Measurements from ENCODE around the gene STIM1. TPM values are rescaled to one million over a fixed set of nuclear protein-coding genes. Genes with fewer than 3 reads are reported as not detected.

Gene STIM1
- total RNA-seq, 1 experiment from 2014 or later: 15.2 TPM

- Histone ChIP-seq H3K79me2 (ENCODE audit: insufficient read depth, low read length) (no peaks in the 10 kb centered on the region), H3K56ac (ENCODE audit: insufficient read length, low read depth, low read length) (no peak overlapping the region), H3K27me3 (ENCODE audit: insufficient read depth, low read length) (no peaks in the 10 kb centered on the region), H2AK5ac (ENCODE audit: insufficient read length, low read length) (no peak overlapping the region), H2BK15ac (ENCODE audit: low read depth, low read length) (no peak overlapping the region), H3K18ac (ENCODE audit: insufficient read length, low read depth, low read length) (no peak overlapping the region), H3K23me2 (ENCODE audit: insufficient read length, low read depth, low read length, poor library complexity, severe bottlenecking) (no peaks in the 10 kb centered on the region), H3K79me1 (ENCODE audit: insufficient read depth, low read depth, low read length, poor library complexity, severe bottlenecking) (no peaks in the 10 kb centered on the region), H3K4me1 (ENCODE audit: insufficient read depth, low read length) (peaks cover 23% of the 10 kb centered on the region), H2AFZ (ENCODE audit: low read length) (no peak overlapping the region), H3K23ac (ENCODE audit: insufficient read length, low read depth, low read length) (no peak overlapping the region), H4K8ac (replicated peaks; ENCODE audit: insufficient read length, low read depth, low read length) (no peak overlapping the region), H2BK120ac (ENCODE audit: low read depth, low read length, poor library complexity, severe bottlenecking) (no peak overlapping the region), H3K27ac (ENCODE audit: insufficient read length, low read depth, low read length) (no peak overlapping the region), H3K9ac (ENCODE audit: extremely low read depth, insufficient read length, low read length) (no peak overlapping the region), H3K14ac (ENCODE audit: insufficient read depth, low read length) (no peak overlapping the region), H3K9me3 (ENCODE audit: control insufficient read depth, low read depth, low read length) (no peaks in the 10 kb centered on the region), H2BK20ac (ENCODE audit: low read depth, low read length, poor library complexity, severe bottlenecking) (no peak overlapping the region), H3K4me2 (ENCODE audit: insufficient read depth, insufficient read length, low read length) (no peak overlapping the region), H2BK12ac (ENCODE audit: insufficient read length, low read depth, low read length) (no peak overlapping the region), H4K20me1 (ENCODE audit: control insufficient read depth, insufficient read depth, insufficient read length) (peaks cover 6% of the 10 kb centered on the region), H4K91ac (ENCODE audit: insufficient read length, low read depth, low read length) (no peak overlapping the region), H3K4ac (ENCODE audit: low read depth, low read length) (no peak overlapping the region), H4K5ac (ENCODE audit: insufficient read length, low read depth, low read length) (no peak overlapping the region), H2BK5ac (ENCODE audit: insufficient read length, low read length) (no peak overlapping the region), H3T11ph (ENCODE audit: low read length) (no peak overlapping the region)
- no peaks in the 10 kb centered on the region for H3K27me3 Mint-ChIP-seq (ENCODE audit: low read depth)
- no CpG with 5 or more reads among the region's 1 CpG for WGBS (ENCODE audit: extremely low coverage, insufficient read length, low lambda C conversion rate)
- H3K4me3 Mint-ChIP-seq: no peak overlapping the region
- peaks cover 39 to 55% (median 39%) of the 10 kb centered on the region in 3 experiments for H3K36me3 Mint-ChIP-seq (ENCODE audit: insufficient read depth in 1 of 3, low read depth in 3 of 3)
- H3K4me1 Mint-ChIP-seq: peaks cover 52 to 53% of the 10 kb centered on the region in 2 experiments
- TF ChIP-seq CTCF (conservative IDR thresholded peaks at IDR 0.05): no peak
- no peak for DNase-seq
- no peaks in the 10 kb centered on the region for H3K9me3 Mint-ChIP-seq
- H3K27ac Mint-ChIP-seq: no peak overlapping the region; a peak in 1 of 7 replicates
Observed at GRCh38 chr11:3830730-3831129, 24.7 kb upstream of the STIM1 start.

All from H9 (cell line).